HG03135 (cell line): ENCODE measurements around the gene TBC1D19.
"Not testable (repeated sequence)": the region's sequence is repeated elsewhere in the genome, so short reads cannot be mapped to it uniquely, and the experiment has no call there.

Experiments used
- ATAC-seq: cut with Tn5 transposase; IDR thresholded peaks from one replicate; pipeline ENCODE4 v1.9.1; 2021; ENCODE audit warnings: mild to moderate bottlenecking, moderate library complexity; ENCODE audit not compliant: unreplicated experiment

Gene TBC1D19, protein sequence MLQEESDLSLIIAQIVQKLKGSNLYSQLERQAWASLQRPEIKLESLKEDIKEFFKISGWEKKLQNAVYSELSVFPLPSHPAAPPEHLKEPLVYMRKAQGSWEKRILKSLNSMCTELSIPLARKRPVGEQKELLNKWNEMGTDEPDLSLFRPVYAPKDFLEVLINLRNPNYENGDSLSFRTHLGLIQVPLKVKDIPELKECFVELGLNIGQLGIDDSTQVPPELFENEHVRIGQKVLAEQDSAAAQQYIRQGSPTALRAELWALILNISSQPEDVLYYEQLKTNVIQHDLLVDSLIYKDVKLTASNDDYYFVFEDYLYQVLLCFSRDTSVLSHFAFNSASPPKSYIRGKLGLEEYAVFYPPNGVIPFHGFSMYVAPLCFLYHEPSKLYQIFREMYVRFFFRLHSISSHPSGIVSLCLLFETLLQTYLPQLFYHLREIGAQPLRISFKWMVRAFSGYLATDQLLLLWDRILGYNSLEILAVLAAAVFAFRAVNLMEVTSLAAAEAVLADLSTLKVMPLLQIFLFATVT

GRCh38 chr4:26583865-26584652 lies at the start of gene TBC1D19:
TBC1D19 (plus strand) TSS chr4:26584084; CDS start chr4:26584194, 110 bp downstream.
- ATAC-seq: peak; percentile 100

- ATAC-seq: no peak
These were observed 40.9 kb upstream of the TBC1D19 start for GRCh38 chr4:26542991-26543390.

- no peak for ATAC-seq
These were observed 39.5 kb upstream of the TBC1D19 start for GRCh38 chr4:26544421-26544820.

DNA sequence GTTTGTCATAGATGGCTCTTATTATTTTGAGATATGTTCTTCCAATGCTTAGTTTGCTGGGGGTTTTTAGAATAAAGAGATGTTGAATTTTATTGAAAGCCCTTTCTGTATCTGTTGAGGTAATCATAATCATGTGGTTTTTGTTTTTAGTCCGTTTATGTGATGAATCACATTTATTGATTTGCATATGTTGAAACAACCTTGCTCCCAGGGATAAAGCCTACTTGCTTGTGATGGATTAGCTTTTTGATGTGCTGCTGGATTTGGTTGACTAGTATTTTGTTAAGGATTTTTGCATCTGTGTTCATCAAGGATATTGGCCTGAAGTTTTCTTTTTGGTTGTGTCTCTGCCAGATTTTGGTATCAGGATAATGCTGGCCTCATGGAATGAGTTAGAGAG lies 35.5 kb upstream of the TBC1D19 start:
- not testable (repeated sequence) for ATAC-seq

- no peak for ATAC-seq
These were observed 26.7 kb upstream of the TBC1D19 start for GRCh38 chr4:26557164-26557563.

- no peak for ATAC-seq
These were observed 25.6 kb upstream of the TBC1D19 start for GRCh38 chr4:26558166-26558895.

GRCh38 chr4:26566133-26566532 lies 17.8 kb upstream of the TBC1D19 start:
- ATAC-seq: no peak

DNA sequence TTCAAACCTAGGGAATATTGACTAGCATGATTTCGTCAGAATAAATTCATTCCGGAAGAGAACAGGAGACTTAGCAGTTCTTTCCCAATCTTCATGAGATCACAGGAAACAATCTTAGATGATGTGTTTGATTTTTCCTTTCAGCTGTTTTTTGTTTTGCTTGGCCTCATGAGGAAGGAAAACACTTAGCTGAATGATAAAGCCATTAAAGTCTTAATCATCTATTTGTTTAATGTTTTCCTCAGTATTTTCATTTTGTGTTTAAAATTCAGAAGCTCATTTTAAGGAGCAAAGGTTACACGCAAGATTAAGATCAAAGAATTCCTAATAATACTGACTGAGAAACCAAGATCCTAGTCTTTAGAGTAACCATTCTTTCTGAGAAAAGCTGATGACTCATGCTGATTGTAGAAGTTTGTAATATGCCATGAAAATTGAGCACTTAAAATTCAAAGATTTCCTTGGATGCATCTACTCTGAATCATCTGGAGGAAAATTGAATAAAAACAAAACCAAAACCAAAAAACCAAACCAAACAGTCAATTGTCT lies 15.4 kb upstream of the TBC1D19 start:
- no peak for ATAC-seq

- no peak for ATAC-seq
These were observed 13.3 kb upstream of the TBC1D19 start for GRCh38 chr4:26570596-26570995.

- no peak for ATAC-seq
These were observed 10.5 kb upstream of the TBC1D19 start for GRCh38 chr4:26573389-26573794.

- no peak for ATAC-seq
These were observed 9.3 kb upstream of the TBC1D19 start for GRCh38 chr4:26574563-26574962.

DNA sequence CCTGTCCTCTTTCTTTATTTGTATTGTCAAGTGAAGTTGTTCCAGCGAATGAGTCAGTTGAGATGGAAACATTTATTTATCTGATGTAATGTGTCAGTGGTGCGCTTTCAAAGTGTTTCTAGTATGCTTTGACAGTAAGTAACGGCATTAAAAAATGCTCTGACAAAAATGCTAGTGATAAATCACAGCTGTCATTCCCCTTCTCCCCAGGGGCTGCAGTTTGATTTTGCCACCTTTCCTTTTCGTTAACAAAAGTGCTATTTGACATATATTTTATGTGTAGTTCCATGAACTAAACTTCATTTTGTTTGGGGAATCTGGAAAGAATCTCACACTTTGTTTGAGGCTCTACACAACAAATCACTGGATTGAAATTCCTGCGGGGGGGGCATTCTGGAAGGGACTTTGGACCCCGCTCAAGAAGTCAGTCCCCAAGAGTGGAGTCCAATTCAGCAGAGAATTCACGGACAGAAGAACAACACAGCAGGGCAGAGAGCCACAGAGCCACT lies 7.6 kb upstream of the TBC1D19 start:
- ATAC-seq: no peak

DNA sequence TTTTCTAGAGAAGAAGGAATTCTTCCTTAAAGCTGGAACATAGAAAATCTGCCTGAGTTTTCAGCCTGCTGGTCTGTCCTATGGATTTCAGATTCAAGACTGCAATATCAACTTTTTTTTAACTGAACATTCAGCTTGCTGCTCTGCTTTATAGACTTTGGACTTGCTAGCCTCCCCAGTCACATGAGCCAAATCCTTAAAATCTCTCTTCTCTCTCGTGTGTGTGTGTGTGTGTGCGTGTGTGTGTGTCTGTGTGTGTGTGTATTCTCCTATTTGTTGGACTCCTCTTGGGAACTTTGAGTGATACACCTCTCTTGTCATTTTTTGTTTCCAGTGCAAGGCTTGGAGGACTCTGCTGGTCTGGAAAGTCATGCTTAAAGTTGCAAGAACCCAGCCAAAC lies 6.8 kb upstream of the TBC1D19 start:
- no peak for ATAC-seq

GRCh38 chr4:26579169-26579568 lies 4.7 kb upstream of the TBC1D19 start:
- ATAC-seq: no peak

DNA sequence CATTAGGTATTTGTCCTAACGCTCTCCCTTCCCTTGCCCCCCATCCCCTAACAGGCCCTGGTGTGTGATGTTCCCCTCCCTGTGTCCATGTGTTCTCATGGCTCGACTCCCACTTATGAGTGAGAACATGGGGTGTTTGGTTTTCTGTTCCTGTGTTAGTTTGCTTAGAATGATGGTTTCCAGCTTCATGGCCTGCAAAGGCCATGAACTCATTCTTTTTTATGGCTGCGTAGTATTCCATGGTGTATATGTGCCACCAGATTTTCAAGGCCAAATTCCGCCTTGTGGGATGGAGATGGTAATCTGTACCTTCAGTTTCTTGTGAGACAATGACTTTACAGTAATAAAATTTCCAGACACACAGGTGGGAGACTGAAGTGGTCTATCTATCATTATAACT lies 2.5 kb upstream of the TBC1D19 start:
- not testable (repeated sequence) for ATAC-seq

DNA sequence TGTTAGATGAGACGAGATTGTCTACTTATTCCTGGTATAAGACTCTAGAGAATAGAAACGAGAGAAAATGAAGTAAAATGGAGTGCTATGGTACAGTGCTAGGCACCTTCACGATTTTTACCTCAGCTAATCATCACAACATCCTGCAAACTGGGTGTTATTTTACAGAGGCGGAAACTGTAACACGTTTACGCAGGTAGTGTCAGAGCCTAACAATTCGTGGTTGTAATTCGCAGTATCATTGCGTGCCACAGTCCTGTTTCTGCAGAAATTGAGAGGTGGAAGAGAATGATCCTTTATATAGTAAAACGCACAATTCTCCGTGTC lies 383 bp upstream of the TBC1D19 start:
- peak; percentile 57 for ATAC-seq

GRCh38 chr4:26584725-26585124 lies 841 bp downstream of the TBC1D19 start:
- no peak for ATAC-seq

DNA sequence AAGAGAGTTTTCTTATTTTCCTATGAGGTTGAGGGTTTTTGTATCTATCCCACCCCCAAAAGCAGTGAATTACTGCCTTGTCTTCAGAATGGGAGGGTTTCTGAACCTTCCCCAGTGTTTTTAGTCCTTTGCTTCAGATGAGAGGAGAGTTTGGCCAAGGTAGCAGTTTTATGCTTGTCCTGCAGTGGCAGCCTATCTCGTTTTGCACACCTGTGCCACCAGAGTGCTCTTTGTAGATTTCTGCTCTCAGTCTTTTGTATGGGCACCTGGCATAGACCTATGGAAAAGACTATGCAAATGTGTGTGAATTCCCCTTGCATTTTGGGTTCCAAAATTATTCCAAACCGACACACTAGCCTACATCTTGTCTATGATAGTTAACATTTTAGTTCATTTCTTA lies 5.8 kb downstream of the TBC1D19 start:
- no peak for ATAC-seq

GRCh38 chr4:26590639-26591038 lies 6.8 kb downstream of the TBC1D19 start:
- ATAC-seq: no peak

- ATAC-seq: not testable (repeated sequence)
These were observed 9.7 kb downstream of the TBC1D19 start for GRCh38 chr4:26593557-26593956.

- ATAC-seq: no peak
These were observed 10.5 kb downstream of the TBC1D19 start for GRCh38 chr4:26594371-26594770.
